ENCODE data around the gene TRIP10. TPM values are rescaled to one million over a fixed set of nuclear protein-coding genes. Genes with fewer than 3 reads are reported as not detected.
"Not testable (repeated sequence)": the region's sequence is repeated elsewhere in the genome, so short reads cannot be mapped to it uniquely, and the experiment has no call there.

Gene TRIP10
- total RNA-seq, 1 donor from 2014 or later, result 48.2 TPM

- H3K4me1 Mint-ChIP-seq (ENCODE audit: low read depth), result peaks cover 9% of the 10 kb centered on the region
- no peaks in the 10 kb centered on the region for H3K27me3 Mint-ChIP-seq
- H3K36me3 Mint-ChIP-seq (ENCODE audit: insufficient read depth), result peaks cover 13% of the 10 kb centered on the region
- peak overlapping the region; percentile 11 for H3K4me3 Mint-ChIP-seq (ENCODE audit: low read depth)
- no peaks in the 10 kb centered on the region for H3K9me3 Mint-ChIP-seq (ENCODE audit: low read depth)
- peak overlapping the region; percentile 83 for H3K27ac Mint-ChIP-seq
- no peak for TF ChIP-seq CTCF (IDR thresholded peaks at IDR 0.05; ENCODE audit: unreplicated experiment)
- DNase-seq (ENCODE audit: low spot score, unreplicated experiment), result no peak
Measured at GRCh38 chr19:6754653-6755463, 15.4 kb downstream of the TRIP10 start.

GRCh38 chr19:6760606-6761005 is 21.1 kb downstream of the TRIP10 start:
- no peak for TF ChIP-seq CTCF (IDR thresholded peaks at IDR 0.05; ENCODE audit: unreplicated experiment)
- no peak for DNase-seq (ENCODE audit: low spot score, unreplicated experiment)
- Mint-ChIP-seq H3K4me1 (ENCODE audit: low read depth) (peaks cover 2% of the 10 kb centered on the region), H3K36me3 (ENCODE audit: insufficient read depth) (peaks cover 7% of the 10 kb centered on the region), H3K4me3 (ENCODE audit: low read depth) (no peak overlapping the region), H3K27ac (no peak overlapping the region), H3K27me3 (no peaks in the 10 kb centered on the region), H3K9me3 (ENCODE audit: low read depth) (no peaks in the 10 kb centered on the region)

DNA sequence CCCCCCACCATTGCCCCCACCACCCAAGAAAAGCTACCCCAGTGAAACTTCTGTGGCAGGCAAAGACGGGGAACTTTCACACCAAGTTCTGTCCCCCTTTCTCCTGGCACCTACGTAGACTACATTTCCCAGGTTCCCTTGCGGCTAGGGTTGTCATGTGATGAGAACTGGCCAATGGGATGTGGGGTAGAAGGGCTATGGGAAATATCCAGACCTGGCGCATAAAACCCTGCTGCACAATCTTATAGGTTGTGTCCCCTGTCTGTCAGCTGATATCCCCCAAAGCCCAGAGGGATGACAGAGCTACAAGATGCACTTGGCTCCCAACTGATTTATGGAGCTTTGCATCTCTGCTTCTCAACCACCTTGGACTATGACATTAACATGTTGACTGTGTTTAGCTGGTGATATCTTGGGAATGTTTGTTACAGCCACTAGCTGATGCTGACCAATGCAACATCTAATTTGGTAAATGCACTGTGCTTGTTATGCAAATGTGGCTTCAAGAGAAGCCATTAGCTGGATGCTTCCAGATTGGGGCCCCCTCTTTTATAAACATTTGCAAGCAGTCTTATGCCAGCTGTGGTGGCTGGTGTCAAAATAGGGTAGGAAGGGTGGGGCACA is 21.7 kb downstream of the TRIP10 start:
- Mint-ChIP-seq H3K36me3 (ENCODE audit: insufficient read depth) (peaks cover 7% of the 10 kb centered on the region), H3K4me1 (ENCODE audit: low read depth) (peaks cover 7% of the 10 kb centered on the region), H3K27me3 (no peaks in the 10 kb centered on the region), H3K9me3 (ENCODE audit: low read depth) (no peaks in the 10 kb centered on the region), H3K27ac (no peak overlapping the region), H3K4me3 (ENCODE audit: low read depth) (no peak overlapping the region)
- no peak for TF ChIP-seq CTCF (IDR thresholded peaks at IDR 0.05; ENCODE audit: unreplicated experiment)
- no peak for DNase-seq (ENCODE audit: low spot score, unreplicated experiment)

GRCh38 chr19:6762253-6762797 is 22.8 kb downstream of the TRIP10 start:
- H3K4me3 Mint-ChIP-seq (ENCODE audit: low read depth); H3K27me3 Mint-ChIP-seq; DNase-seq (ENCODE audit: low spot score, unreplicated experiment); H3K36me3 Mint-ChIP-seq (ENCODE audit: insufficient read depth); H3K9me3 Mint-ChIP-seq (ENCODE audit: low read depth); H3K27ac Mint-ChIP-seq: not testable (repeated sequence)
- peaks cover 16% of the 10 kb centered on the region for H3K4me1 Mint-ChIP-seq (ENCODE audit: low read depth)

DNA sequence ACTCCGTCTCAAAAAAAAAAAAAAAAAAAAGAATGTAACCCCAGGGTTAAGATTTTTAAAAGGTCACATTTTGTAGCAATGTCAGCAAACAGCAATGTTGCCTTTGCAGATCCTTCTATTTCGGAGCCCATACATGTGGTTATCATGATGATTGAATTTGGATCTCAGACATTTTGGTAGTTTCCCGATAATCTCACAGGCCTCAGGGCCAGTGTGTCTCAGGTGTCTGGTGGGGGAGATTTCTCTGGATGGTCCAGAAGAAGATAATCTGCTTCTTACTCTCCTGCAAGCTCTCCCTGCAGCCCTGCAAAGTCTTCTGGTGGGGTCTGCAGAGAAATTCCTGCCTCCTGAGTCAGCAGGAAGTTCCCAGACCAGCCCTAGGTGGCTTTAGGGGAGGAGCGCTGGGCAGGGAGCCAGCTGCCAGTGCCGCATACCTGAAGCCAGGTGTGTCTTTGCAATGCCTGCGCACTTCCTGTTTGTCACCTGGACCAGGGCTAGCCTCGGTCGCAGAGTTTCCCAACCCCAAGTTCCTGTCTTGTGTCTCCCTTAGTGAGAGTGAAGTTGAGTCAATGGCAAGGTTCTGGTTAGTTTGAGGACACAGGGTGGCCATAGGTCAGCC is 26.4 kb downstream of the TRIP10 start:
- peak overlapping the region; percentile 96 for H3K27ac Mint-ChIP-seq
- H3K4me1 Mint-ChIP-seq (ENCODE audit: low read depth), result peaks cover 18% of the 10 kb centered on the region
- TF ChIP-seq CTCF (IDR thresholded peaks at IDR 0.05; ENCODE audit: unreplicated experiment), result no peak
- H3K27me3 Mint-ChIP-seq, result peaks cover 7% of the 10 kb centered on the region
- peak overlapping the region; percentile 79 for H3K4me3 Mint-ChIP-seq (ENCODE audit: low read depth)
- no peaks in the 10 kb centered on the region for H3K36me3 Mint-ChIP-seq (ENCODE audit: insufficient read depth)
- DNase-seq (ENCODE audit: low spot score, unreplicated experiment), result peak; percentile 63
- no peaks in the 10 kb centered on the region for H3K9me3 Mint-ChIP-seq (ENCODE audit: low read depth)
